NCI-H69 (cell line): Measurements from ENCODE around the gene FNDC3B.
"Not testable (repeated sequence)": the region's sequence is repeated elsewhere in the genome, so short reads cannot be mapped to it uniquely, and the experiment has no call there.

ENCODE experiments used
- DNase-seq: peaks from one replicate; lab custom pipeline; 2025; lab: John Stamatoyannopoulos, UW

FNDC3B gene

DNA sequence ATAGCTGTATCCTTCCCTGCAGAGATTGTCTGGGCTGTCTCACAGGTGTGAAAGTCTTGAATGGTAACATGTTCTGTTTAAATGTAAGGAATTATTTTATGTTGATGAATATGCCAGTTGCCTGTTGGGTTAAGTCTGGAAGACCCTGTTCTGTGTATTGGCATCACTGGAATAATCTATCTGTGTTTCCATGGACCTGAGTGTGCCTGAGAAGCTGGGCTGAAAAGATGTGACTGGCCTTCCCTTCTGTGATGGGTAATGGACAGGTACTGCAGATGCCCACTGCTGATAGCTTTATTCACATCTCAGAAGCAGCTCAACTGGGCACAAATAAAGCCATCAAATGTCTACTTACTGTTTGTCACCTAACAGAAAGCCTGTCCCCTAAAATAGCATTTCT, 196.3 kb downstream of the FNDC3B start:
- DNase-seq, result no peak

DNA sequence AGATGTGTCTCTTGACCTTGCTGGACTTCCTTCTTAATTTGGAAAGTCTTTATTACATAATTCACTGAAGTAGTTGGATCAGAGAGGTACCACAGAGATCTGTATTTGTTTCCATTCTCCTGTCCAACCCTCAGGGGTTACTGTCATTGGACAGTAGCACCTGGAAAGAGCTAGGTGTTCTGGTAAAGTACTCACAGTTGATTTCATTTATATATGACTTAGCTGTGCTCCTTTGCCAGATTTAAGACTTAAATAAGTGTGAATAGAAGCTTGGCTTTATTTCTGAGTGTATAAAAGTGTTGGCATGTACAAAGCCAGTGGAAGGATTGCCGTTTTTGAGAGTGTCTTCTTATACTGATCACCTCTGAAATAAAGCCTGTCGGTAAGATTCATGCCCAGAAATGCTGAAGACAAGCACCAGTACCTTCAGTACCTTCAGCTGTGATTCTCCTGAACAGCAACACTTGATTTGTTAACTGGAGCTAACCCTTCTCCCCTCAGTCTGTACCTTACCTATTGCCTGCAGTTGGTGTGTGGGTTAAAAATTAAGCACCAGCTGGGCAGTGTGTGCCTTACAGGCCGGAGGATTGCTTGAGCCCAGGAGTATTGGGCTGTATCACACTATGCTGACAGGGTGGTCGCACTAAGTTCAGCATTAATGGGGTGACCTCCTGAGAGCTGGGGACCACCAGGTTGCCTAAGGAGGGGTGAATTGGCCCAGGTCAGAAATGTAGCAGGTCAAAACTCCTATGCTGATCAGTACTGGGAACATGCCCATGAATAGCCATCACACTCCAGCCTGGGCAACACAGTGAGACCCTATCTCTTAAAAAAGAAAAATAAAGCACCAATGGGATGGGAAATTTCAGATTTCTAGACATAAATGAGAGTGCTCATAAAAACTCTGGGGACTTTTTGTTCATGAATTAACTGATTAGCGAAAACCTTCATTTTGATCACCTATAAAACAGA, 197.7 kb downstream of the FNDC3B start:
- DNase-seq, result no peak

DNA sequence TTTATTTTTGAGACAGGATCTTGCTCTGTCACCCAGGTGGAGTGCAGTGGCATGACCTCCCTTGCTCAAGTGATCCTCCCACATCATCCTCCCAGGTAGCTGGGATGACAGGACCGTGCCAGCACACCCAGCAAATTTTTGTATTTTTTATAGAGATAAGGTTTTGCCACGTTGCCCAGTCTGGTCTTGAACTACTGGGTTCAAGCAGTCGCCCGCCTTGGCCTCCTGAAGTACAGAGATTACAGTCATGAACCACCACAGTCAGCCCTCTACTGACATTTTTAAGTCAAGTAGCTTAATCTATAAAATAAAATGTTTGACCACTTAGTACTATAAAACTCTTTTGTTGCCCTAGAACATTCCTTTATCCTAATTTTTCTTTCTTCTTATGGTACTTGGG, 198.8 kb downstream of the FNDC3B start:
- DNase-seq, result no peak

DNA sequence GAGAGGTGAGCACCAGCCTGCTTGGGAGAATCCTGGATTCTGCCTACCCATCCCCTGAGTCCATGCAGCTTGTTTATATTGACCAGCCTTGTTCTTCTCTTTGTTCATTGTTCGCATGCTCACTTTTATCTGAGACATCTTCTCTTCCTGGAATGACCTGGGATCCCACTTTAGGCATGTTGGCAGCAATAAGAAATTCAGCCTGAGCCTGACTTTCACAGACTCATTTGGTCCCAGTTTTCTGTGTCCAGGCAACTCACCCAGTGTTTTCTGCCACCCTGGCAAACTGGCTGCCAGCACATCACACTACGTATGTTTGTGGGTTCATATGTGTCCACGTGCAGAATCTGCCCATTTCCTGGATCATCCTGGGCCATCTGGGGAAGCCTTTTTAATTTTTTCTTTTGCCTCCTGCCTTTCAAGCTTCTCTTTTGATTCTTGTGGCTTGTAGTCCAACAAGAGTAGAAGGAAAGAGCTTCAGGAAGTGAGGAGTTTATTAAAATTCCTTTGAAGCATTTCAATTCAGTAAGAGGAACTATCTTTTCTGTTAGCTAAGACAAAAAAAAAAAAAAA, 199.9 kb downstream of the FNDC3B start:
- DNase-seq, result no peak

DNA sequence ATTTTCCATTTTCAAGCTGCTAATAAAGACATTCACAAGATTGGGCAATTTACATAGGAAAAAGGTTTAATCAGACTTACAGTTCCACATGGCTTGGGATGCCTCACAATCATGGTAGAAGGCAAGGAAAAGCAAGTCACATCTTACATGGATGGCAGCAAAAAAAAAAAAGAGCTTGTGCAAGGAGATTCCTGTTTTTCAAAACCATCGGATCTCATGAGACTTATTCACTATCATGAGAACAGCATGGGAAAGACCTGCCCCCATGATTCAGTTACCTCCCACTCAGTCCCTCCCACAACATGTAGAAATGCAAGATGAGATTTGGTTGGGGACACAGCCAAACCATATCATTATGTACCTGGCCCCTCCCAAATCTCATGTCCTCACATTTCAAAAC, 202.0 kb downstream of the FNDC3B start:
- DNase-seq, result no peak

DNA sequence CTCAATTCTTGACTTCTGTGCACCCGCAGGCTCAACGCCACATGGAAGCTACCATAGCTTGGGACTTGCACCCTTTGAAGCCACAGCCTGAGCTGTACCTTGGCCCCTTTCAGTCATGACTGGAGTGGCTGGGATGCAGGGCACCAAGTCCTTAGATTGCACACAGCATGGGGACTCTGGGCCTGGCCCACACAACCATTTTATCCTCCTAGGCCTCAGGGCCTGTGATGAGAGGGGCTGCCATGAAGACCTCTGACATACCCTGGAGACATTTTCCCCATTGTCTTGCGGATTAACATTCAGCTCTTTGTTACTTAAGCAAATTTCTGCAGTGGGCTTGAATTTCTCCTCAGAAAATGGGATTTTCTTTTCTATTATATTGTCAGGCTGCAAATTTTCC, 203.1 kb downstream of the FNDC3B start:
- not testable (repeated sequence) for DNase-seq

DNA sequence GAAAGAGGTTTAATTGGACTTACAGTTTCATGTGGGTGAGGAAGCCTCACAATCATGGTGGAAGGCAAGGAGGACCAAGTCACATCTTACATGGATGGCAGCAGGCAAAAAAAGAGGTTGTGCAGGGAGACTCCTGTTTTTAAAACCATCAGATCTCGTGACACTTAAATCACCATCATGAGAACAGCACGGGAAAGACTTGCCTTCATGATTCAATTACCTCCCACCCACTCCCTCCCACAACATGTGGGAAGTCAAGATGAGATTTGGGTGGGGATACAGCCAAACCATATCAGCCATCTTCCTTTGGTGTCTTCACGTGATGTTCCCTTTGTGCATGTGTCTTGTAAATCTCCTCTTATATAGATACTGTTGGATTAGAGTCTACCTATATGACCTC, 204.0 kb downstream of the FNDC3B start:
- not testable (repeated sequence) for DNase-seq

DNA sequence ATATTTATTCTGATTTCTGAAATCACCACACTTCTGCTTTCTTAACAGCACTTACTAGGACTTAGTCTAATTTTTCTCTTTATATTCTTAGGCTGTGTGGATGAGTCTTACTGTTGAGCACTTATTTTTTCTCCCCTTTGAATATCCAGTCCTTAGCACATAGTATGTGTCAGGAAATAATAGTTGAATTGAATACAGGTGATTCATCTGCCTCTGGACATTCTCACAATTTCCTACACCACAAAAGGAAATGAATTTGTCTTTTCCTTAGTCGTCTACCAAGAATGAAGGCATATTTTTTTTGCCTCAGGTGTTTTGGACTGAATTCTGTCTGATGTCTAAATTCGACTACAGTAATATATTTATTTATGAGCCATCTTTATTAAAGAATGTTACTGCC, 204.6 kb downstream of the FNDC3B start:
- DNase-seq, result no peak

DNA sequence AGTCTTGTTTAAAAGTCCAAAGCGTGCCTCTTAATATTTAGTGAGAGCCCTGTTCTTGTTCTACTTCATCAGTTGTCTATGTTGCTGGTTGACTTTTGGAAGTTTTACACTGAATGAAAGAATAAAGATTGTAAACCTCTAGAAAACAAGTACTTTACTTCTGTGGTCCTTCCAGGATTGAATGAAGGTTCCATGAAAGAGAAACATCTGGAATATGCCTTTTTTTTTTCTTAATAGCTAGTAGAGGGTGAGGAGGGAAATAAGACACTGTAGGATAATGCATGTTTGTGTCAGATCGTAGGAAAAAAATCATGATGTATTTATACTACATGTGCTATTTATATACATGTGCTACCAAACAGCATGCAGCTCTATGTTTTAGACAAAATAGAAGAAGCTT, 205.9 kb downstream of the FNDC3B start:
- no peak for DNase-seq

DNA sequence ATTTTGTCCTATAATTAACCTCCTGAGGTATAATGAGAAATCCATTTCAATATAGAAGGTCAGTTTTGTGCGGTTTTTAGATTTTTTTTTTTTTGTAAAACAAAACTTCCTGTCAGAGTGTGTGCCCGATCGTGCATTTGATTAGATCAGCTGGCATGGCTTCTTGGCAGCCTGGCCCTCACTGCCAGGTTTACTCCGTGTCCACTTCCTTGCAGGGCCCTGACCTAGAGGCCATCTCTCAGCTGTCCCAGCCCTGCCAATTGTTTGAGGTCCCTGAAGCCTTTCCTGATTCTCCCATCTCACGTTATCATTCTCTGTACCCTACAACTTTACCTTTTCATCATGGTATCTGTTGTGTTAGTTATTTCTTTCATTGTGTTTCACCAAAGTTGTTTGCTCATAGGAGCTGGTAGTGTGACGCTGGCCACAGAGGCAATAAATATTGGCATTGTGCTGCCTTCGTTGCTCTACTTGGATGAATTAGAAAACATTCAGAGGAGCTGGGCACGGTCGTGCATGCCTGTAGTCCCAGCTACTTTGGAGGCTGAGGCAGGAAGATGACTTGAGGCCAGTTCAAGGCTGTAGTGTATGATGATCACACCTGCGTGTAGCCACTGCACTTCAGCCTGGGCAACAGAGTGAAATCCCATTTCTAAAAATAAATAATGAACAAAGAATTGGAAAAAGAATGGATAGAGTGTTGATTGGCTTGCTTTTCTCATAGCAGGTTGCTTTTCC, 206.9 kb downstream of the FNDC3B start:
- no peak for DNase-seq

DNA sequence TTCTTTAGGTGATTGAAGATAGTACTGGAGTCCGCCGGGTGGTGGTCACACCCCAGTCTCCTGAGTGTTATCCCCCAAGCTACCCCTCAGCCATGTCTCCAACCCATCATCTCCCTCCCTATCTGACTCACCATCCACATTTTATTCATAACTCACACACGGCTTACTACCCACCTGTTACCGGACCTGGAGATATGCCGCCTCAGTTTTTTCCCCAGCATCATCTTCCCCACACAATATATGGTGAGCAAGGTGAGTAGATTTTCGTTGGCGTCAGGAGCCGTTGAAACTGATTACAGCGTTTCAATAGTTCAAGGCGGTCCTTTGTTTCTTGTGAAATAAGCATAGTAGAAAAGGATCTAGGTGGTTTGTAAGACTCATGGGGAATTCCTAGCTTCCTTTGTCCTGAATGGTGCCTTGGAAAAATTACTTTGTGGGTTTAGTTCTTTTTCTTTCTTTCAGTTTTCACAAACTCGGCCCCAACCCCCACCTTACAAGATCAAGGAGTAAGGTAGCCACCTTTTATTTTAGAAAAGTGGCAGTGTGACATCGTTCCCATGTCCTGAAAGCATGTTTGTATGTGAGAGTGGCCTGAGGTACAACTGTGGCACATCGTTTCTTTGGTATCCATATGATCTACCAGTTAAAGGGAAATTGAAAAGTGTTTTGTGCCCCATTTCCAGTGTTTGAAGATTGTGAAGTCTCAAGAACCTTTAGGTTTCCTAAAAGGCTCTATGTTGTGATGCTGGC, 208.3 kb downstream of the FNDC3B start:
- DNase-seq, result no peak

DNA sequence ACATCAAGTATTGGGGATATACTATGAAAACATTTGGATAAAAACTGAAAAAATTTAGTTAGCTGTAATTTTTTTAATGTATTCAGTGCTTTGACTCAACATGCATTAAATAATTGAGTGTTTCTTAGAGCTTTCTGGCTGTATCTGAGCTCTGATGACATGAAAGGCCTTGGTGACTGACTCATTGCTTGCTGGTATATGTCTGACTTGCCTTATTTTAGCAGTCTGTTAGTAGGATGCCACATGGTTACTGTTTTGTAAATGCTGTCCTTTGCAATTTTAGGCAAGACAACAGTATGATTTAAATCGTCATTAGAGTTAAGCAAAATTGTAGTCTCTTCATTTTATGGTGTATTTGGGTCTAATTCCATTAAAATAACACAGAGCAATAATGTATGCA, 209.7 kb downstream of the FNDC3B start:
- DNase-seq, result no peak

DNA sequence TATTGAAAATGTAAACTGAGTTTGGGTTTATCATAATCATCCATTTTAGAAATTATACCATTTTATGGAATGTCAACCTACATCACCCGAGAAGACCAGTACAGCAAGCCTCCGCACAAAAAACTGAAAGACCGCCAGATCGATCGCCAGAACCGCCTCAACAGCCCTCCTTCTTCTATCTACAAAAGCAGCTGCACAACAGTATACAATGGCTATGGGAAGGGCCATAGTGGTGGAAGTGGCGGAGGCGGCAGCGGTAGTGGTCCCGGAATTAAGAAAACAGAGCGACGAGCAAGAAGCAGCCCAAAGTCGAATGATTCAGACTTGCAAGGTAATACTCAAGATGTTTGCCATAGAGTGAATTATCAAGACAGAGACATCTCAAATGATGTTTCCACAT, 211.8 kb downstream of the FNDC3B start:
- DNase-seq, result no peak

DNA sequence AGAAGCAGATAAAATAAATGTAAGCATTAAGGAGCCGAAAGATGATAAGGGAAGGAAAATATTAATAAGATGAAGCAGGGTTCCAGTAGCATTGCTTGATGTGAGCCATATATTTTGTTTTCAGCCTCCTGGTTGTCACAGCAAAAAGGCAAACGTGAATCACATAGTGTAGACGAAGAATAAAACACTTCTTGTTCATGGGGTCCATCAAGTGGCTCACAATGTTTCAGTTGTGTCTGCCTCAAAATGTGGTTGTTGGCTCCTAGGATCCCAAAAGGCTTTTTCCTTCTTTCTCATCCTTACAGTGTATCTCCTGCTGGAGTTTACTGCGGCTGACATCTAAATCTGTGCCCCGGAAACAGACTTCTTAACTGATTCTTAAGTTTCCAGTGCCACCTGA, 213.8 kb downstream of the FNDC3B start:
- no peak for DNase-seq

DNA sequence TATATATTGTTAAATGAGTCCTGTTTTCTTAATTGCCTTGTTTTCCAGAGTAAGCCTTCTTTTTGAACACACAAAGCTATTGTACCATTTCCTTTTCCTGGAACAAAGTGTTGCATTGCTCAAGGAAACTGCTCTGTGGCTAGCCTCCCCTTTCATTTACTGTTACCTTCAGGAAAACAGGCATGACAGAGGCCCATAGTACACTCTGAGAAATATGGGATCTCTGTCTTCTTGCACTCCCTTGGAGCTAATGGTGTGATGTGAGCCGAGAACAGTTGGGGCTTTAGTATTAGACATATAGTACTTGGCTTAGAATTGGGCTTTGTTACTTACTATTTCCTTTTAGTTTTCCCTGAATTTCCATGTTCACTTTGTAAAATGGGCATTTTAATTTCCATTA, 215.2 kb downstream of the FNDC3B start:
- no peak for DNase-seq

DNA sequence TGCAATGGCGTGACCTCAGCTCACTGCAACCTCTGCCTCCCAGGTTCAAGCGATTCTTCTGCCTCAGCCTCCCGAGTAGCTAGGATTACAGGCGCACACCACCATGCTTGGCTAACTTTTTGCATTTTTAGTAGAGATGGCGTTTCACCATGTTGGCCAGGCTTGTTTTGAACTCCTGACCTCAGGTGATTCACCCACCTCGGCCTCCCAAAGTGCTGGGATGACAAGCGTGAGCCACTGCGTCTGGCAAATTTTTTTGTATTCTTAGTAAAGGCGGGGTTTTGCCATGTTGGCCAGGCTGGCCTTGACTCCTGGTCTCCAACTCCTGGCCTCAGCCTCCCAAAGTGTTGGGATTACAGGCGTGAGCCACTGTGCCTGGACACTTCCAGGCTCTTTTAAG, 215.9 kb downstream of the FNDC3B start:
- not testable (repeated sequence) for DNase-seq

DNA sequence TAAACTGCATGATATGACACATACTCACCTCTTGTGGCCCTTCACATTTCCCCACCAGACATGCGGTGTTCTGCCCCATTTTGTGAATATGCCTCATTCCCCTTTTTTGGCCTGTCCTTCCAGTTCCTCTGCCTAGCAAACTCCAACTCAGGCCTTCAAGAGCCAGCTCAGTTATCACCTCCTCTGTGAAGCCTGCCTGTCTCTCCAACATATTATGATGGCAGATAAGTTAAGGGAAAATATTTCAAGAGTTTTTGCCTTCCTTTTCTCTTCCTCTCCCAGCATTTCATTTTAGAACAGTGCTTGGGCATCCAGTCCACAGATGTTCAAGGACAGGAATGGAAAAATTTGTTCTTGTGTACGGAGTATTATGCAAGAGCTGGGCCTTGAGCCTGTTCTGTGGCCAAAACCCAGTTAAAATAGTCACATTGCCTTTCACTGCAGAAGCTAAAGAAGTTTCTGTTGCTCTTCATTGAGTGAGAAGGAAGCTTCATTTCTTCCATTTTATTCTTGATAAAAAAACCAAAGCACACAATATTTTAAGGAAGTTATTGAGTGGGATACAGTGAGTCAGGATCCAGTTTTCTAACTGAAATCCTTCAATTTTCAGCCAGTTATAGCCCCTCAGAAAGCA, 216.8 kb downstream of the FNDC3B start:
- no peak for DNase-seq

DNA sequence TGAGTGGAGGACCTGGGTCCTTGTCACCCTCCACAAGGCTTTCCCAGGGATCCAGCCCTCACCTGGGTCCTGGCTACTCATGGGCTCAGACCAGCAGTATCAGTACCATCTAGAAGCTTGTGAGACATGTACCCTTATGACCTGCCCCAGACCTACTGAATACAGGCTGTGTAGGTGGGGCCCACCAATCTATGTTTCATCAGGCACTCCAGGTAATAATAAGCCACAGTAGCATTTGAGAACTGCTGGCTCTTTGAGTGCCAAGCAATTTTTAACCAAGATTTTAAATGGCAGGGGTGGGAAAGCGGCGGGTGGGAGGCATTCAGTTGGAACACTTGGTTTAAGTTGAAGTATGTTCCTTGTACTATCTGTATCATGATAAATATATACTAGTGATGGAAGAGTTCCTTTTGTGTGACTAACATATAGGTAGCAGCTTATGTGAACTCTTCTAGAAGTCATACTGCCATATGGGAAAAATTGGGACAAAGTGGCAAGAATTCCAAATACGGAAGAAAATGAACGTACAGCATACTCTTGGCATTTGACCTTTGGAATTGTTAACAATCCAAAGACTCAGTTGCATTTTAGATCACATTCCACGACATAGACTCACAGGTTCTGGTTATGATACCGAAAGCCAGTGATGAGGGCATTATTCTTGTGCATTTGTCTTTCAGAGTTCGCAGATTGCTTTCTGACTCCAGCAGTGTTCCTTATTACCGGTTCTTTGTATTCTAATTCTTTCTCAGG, 218.4 kb downstream of the FNDC3B start:
- DNase-seq, result no peak

DNA sequence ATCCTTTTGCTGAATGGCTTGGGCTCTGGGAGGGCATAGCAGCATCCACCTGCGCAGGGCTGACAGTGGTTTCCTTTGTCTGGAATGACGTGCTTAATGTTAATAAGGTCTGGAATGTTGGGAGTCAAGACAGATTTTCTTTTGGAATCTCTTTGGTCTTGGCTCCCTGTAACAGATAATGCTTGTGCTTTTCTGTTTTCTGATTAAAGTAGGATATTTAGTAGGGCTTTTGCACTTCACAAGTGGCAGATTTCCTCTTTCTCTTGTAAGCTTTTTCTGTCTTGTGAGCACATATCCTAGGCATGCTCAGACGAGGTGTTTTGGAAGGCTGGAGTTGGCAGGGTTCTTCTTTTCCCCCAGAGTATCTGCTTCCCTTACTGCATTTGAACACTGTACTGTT, 219.2 kb downstream of the FNDC3B start:
- no peak for DNase-seq

DNA sequence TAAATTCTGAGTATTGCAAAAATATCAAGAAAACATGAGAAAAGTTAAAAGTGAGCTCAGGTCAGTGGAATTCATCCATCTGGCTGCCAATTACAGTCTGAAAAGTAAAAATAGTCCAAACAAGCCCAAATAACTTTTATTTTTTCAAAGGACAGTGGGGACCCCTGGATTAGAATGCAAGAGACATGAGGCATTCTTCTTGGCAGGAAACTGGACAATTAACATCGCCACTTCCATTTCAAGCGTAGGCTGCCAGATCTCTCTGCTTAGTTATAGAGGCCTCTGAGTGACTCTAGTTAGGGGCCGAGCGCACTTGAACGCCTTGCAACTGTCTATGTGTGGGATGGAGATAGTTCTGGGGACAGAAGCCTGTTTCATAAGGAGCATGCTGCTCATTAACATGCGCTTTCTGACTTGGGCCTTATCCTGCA, 219.7 kb downstream of the FNDC3B start:
- DNase-seq, result no peak

DNA sequence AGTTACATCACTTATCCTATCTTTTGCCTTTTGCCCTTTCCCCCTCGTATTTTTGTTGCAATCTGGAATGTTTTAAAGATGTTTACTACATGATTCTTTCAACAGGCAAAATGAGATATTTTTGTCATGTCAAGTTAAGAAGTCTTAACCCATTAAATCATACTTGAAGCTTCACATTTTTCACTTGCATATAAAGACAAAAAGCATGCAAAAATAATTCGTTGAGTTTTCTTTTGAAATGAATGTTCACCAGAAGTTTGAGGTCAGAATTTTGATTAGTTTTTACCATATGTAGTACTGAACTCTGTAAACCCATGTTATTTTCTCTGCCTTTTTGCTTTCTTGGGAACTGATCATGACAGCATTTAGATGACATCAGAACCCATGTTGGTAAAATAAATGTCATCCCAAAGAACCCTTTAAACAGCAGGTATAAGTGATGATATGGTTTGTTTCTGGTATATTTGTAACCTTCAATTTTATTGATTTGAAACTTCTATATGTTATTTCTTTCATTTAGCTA, 220.4 kb downstream of the FNDC3B start:
- DNase-seq, result no peak
